Epithelial cell of proximal tubule (primary cell): ENCODE data around the gene PTPN13. TPM values are rescaled to one million over a fixed set of nuclear protein-coding genes. Genes with fewer than 3 reads are reported as not detected.
A peak's percentile ranks its signal among the peaks of the same experiment; 100 is the strongest.

Experiments
- DNase-seq: peaks from one replicate; pipeline ENCODE4 v3.0.0-alpha.2; 2011; ENCODE audit warnings: low read depth
- H3K4me3 ChIP-seq: 2 replicates; pipeline ENCODE4 v1.5.1; 2011; ENCODE audit warnings: low read depth, mild to moderate bottlenecking, low read length
- total RNA-seq: library from RNA; depleted of rRNA; stranded (reverse); fragments of >200 nt; gene quantifications from 2 replicates; pipeline ENCODE4 v1.2.3, GENCODE V29; 2015
- TF ChIP-seq, protein P1 (sequence below): conservative IDR thresholded peaks from 2 replicates; pipeline ENCODE4 v1.5.1; 2012; ENCODE audit warnings: low read depth, mild to moderate bottlenecking, low read length

Gene PTPN13
- total RNA-seq, 1 donor from 2014 or later, result 19.8 TPM

DNA sequence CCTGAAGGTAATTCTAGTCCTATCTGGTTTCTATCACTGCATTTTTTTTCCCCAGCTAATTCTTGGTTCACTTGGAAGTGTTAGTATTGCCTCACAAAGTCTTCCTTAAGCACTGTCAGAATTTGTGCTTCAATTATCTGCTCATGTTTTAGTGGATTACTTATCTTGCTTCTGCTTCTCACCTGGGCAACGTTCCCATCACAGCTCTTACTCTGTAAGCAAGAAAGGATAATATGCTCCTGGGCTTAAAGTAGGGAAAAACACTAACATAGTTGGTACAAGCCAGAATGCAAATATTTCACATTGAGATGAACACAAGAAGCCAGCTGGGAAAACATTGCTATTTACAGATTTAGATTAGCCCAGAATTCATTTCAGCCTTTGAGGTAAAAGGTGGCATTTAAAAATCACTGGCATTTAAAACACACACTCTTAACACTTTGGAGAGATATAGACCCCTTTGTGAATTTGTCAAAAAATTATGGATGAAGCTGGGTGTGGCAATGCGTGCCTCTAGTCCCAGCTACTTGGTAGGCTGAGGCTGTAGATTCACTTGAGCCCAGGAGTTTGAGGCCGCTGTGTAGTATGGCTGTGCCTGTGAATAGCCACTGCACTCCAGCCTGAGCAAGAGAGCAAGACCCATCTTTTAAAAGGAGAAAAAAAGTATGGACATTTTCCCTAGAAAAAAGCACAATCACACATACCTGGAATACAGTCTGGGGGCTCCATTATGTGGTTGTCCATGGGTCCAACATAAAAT lies 6.6 kb upstream of the PTPN13 start:
- no peak overlapping the region for H3K4me3 ChIP-seq
- DNase-seq, result no peak
- TF ChIP-seq, protein P1, sequence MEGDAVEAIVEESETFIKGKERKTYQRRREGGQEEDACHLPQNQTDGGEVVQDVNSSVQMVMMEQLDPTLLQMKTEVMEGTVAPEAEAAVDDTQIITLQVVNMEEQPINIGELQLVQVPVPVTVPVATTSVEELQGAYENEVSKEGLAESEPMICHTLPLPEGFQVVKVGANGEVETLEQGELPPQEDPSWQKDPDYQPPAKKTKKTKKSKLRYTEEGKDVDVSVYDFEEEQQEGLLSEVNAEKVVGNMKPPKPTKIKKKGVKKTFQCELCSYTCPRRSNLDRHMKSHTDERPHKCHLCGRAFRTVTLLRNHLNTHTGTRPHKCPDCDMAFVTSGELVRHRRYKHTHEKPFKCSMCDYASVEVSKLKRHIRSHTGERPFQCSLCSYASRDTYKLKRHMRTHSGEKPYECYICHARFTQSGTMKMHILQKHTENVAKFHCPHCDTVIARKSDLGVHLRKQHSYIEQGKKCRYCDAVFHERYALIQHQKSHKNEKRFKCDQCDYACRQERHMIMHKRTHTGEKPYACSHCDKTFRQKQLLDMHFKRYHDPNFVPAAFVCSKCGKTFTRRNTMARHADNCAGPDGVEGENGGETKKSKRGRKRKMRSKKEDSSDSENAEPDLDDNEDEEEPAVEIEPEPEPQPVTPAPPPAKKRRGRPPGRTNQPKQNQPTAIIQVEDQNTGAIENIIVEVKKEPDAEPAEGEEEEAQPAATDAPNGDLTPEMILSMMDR, result no peak

DNA sequence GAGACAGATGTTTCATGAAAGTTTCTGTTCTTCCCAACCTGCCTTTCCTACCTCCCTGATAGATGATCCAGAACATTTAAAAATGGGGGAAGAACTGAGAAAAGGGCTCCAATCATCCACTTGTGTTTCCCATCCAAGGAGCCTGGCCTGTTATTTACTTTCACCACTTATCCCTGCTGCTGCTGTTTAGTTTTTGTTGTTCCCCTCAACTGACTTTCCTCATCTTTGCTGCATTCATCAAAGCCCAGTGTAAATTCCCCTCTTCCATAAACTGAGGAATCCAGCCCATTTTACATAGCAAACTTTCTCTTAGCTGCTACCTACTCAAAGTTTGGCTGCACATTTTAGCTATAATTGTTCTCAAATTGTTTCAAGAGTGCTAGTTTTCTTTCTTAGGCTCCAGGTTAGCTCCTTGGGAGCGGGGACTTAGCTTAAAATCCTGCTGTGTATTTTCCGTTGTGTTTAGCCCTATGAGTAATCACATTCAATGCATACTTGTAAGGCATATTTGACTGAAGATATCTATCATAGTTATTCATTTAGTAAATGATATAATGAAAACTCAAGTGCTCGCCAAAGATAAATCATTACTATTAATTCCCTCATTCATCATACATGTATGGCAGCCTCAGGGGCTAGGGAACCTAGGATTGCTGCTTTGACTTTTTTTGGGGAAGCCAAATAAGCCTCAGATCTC lies 1.4 kb upstream of the PTPN13 start:
- DNase-seq, result no peak
- peak overlapping the region; percentile 92 for H3K4me3 ChIP-seq
- TF ChIP-seq, protein P1, result no peak

- TF ChIP-seq, protein P1, result peak; percentile 30
- H3K4me3 ChIP-seq, result peak overlapping the region; percentile 92
- DNase-seq, result no peak
These were observed 677 bp downstream of the PTPN13 start for GRCh38 chr4:86594559-86595425.

GRCh38 chr4:86595426-86595805 lies 1.3 kb downstream of the PTPN13 start:
- no peak for DNase-seq
- TF ChIP-seq, protein P1, result no peak
- peak overlapping the region; percentile 92 for H3K4me3 ChIP-seq

GRCh38 chr4:86596807-86597206 lies 2.7 kb downstream of the PTPN13 start:
- DNase-seq, result no peak

DNA sequence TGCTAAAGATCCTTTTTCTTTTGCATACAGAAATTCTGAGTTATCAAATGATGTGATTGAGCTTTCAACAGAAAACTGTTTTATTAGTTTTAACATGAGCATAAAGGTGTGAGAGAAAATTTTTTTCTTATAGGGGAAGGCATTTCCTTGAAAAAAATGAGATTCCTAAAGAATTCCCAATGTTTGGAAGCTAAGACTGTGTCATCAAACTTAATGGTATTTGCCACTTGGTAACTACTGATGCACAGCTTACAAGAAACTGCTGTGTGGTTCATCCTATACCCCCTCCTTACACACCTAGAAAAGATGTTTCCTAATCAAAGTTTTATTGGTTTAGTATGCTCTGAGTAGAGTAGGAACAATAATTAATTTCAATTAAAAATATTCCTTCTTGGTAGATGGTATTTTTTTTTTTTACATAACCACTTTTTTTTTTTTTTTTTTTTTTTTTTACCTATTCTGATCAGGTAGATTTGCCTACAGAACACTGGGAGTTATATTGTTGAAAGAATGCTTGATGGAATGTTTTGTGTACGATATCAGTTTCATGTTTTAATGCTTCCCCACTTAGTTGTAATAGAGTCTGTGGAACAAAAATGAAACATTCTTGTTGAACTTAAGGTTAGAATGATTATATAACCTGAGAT lies 6.0 kb downstream of the PTPN13 start:
- no peak for DNase-seq
- H3K4me3 ChIP-seq, result no peak overlapping the region
- TF ChIP-seq, protein P1, result no peak

More at GRCh38 chr4:86596807-86597206, 2.7 kb downstream of the PTPN13 start:
- H3K4me3 ChIP-seq, result peak overlapping the region; percentile 92
- TF ChIP-seq, protein P1, result no peak
